GM12864 (cell line): ENCODE measurements around the gene P2RX1.
"Not testable (repeated sequence)": the region's sequence is repeated elsewhere in the genome, so short reads cannot be mapped to it uniquely, and the experiment has no call there.

Experiments
- DNase-seq: peaks from one replicate; pipeline ENCODE4 v3.0.0-alpha.2; 2011; ENCODE audit warnings: low read depth
- H3K4me3 ChIP-seq: 2 replicates; pipeline ENCODE4 v1.5.1; 2011; ENCODE audit warnings: mild to moderate bottlenecking, low read depth, low read length, control low read depth
- TF ChIP-seq, protein P1 (sequence below): IDR thresholded peaks from 2 replicates; pipeline ENCODE4 v1.5.1; 2011; ENCODE audit warnings: low read depth, mild to moderate bottlenecking, moderate library complexity, low read length, control low read depth, inconsistent platforms; ENCODE audit errors: missing control alignments

P2RX1 gene

DNA sequence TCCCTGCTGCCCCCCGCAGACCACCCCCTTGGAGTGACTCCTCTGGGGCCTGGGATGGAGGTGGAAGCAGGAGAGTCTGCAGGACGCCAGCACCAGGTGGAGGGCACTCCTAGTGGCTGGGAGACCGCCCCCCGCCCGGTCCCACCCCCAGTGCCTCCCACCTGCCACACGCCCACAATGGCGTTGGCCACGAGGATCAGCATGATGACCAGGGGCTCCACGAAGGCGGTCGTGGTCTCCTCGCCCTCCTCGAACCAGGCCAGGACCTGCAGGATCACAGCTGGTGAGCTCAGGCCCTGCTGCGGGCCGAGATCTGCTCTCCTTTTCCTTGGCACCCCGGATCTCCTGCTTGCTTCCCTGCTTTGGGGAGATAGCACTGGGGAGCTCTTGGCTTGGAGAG, 35.2 kb upstream of the P2RX1 start:
- TF ChIP-seq, protein P1, sequence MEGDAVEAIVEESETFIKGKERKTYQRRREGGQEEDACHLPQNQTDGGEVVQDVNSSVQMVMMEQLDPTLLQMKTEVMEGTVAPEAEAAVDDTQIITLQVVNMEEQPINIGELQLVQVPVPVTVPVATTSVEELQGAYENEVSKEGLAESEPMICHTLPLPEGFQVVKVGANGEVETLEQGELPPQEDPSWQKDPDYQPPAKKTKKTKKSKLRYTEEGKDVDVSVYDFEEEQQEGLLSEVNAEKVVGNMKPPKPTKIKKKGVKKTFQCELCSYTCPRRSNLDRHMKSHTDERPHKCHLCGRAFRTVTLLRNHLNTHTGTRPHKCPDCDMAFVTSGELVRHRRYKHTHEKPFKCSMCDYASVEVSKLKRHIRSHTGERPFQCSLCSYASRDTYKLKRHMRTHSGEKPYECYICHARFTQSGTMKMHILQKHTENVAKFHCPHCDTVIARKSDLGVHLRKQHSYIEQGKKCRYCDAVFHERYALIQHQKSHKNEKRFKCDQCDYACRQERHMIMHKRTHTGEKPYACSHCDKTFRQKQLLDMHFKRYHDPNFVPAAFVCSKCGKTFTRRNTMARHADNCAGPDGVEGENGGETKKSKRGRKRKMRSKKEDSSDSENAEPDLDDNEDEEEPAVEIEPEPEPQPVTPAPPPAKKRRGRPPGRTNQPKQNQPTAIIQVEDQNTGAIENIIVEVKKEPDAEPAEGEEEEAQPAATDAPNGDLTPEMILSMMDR: no peak
- no peak overlapping the region for H3K4me3 ChIP-seq
- DNase-seq: no peak

DNA sequence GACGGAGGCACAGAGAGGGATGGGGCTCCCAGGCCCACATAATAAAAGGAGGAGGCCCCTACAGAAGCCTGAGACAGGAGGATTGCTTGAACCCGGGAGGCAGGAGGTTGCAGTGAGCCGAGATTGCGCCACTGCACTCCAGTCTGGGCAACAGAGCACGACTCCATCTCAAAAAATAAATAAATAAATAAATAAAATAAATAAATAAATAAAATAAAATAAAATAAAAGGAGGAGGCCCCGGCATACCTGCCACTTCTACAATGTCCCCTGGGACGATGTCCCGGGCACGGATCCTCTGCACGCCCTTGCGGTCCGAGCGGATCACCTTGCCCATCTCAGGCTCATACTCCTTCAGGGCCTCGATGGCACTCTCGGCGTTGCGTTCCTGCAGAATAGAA, 34.7 kb upstream of the P2RX1 start:
- TF ChIP-seq, protein P1: no peak

DNA sequence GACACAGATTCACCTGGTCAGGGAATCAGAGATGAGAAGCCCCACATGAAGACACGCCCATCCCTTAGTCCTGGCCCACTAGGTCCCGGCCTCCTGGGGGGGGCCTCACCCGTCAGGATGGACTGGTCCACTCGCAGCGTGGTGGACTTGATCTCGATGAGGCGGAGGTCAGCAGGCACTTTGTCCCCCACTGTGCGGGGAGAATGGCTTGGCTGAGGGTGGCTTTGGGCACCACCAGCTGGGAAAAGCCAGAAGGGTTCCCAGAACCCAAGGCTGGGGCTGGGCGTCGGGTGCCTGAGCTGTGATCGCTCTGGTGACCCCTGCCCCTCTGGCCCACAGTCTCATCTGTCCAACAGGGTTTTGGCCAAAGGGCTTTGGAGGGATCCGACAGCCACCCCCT, 34.3 kb upstream of the P2RX1 start:
- TF ChIP-seq, protein P1: no peak
- DNase-seq: no peak
- no peak overlapping the region for H3K4me3 ChIP-seq

More for the DNA sequence above, 34.7 kb upstream of the P2RX1 start:
- H3K4me3 ChIP-seq: no peak overlapping the region
- no peak for DNase-seq

DNA sequence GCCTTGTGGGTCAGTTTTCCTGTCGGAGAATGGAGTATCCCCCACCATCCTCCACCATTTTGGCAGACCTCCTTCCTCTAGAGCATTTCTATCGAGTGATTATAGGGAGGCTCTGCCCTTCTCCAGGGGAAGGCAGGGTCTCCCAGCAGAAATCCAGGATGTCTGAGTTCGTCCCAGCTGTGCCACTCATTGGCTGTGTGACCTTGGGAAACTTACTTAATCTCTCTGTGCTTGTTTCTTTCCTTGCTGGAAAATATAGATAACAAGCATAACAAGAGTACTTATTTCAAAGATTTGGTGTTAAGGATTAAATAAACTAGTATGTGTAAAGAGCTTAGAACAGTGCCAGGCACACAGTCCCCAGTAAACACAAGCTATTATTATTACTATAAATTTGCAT, 33.2 kb upstream of the P2RX1 start:
- no peak for DNase-seq
- no peak overlapping the region for H3K4me3 ChIP-seq
- TF ChIP-seq, protein P1: no peak

DNA sequence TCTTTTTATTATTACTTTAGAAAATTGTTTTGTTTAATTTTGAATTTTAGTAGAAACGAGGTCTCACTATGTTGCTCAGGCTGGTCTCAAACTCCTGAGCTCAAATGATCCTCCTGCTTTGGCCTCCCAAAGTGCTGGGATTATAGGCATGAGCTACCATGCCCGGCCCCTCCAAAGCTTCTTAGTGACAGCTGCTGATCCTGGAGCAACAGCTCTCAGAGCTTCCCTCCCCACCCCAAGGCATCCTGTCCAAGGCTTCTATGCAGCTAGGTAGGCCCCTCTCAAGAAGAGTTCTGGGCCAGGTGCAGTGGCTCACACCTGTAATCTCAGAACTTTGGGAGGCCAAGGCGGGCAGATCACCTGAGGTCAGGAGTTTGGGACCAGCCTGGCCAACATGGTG, 32.3 kb upstream of the P2RX1 start:
- DNase-seq, H3K4me3 ChIP-seq: not testable (repeated sequence)

DNA sequence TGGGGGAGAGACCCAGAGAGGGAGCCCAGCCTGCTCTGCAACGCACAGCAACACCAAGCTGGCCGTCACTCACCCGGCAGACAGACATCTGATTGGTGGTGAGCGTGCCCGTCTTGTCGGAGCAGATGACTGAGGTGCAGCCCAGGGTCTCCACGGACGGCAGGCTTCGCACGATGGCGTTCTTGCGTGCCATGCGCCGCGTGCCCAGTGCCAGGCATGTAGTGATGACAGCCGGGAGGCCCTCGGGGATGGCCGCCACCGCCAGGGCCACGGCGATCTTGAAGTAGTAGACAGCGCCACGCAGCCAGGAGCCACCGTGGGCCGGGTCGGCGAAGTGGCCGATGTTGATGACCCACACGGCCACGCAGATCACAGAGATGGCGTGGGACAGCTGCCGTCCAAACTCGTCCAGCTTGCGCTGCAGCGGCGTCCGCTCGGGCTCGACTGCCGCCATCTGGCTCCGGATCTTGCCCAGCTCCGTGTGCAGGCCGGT, 31.1 kb upstream of the P2RX1 start:
- TF ChIP-seq, protein P1: no peak
- H3K4me3 ChIP-seq: no peak overlapping the region
- no peak for DNase-seq

DNA sequence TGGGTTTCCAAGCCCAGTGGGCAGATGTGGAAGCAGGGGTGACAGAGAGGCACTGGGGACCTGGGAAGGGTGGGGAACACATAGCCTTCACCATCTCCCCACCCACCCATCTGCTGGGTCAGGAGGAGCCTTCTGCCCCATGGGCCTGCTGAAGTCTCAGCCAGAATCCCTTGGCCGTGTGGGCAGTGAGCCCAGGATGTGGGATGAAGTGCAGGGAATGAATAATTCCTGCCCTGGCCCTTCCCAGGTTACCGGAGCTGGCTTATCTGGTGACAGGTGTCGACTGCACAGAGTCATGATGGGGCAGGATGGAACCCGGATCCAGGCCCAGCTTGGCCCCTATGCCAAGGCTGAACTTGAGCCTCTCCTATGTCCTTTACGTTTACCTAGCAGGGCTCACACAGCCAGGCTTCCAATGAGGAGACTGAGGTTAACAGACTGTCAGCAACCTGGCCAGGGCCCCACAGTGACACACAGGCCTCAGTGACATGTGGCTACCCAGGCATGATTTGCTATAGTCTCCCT, 30.5 kb upstream of the P2RX1 start:
- TF ChIP-seq, protein P1: no peak
- DNase-seq: no peak
- no peak overlapping the region for H3K4me3 ChIP-seq
